Neural progenitor cell (in vitro differentiated cells): ENCODE data around the gene CLDN18. TPM values are rescaled to one million over a fixed set of nuclear protein-coding genes. Genes with fewer than 3 reads are reported as not detected.

Experiments
- DNase-seq: peaks from one replicate; pipeline ENCODE4 v3.0.0-alpha.2; 2016; ENCODE audit warnings: low spot score
- H2AFZ ChIP-seq: fragments of 200-600 bp; sonication (generic); replicated peaks from 2 replicates; pipeline ENCODE4 v1.6.1; 2016; ENCODE audit warnings: antibody characterized with exemption
- H3F3A ChIP-seq: fragments of 200-600 bp; sonication (generic); 2 replicates; pipeline ENCODE4 v1.6.1; 2016; ENCODE audit warnings: antibody characterized with exemption, low read depth
- H3K27ac ChIP-seq: fragments of 200-600 bp; sonication (generic); 2 replicates; pipeline ENCODE4 v1.5.1; 2016; ENCODE audit warnings: mild to moderate bottlenecking
- H3K27me3 ChIP-seq: fragments of 200-600 bp; sonication (generic); 2 replicates; pipeline ENCODE4 v1.6.1; 2016; ENCODE audit warnings: mild to moderate bottlenecking, moderate library complexity
- H3K36me3 ChIP-seq: fragments of 200-600 bp; sonication (generic); 2 replicates; pipeline ENCODE4 v1.5.1; 2016
- H3K4me1 ChIP-seq: fragments of 200-600 bp; sonication (generic); 2 replicates; pipeline ENCODE4 v1.6.1; 2016; ENCODE audit warnings: mixed run types
- H3K4me2 ChIP-seq: fragments of 200-600 bp; sonication (generic); 2 replicates; pipeline ENCODE4 v1.6.1; 2016
- H3K4me3 ChIP-seq: fragments of 200-600 bp; sonication (generic); 2 replicates; pipeline ENCODE4 v1.5.1; 2016
- H3K79me2 ChIP-seq: fragments of 200-600 bp; sonication (generic); 2 replicates; pipeline ENCODE4 v1.6.1; 2016; ENCODE audit warnings: low read depth
- H3K9ac ChIP-seq: fragments of 200-600 bp; sonication (generic); 2 replicates; pipeline ENCODE4 v1.6.1; 2016
- H3K9me3 ChIP-seq: fragments of 200-600 bp; sonication (generic); 2 replicates; pipeline ENCODE4 v1.5.1; 2016; ENCODE audit warnings: low read depth
- H4K20me1 ChIP-seq: fragments of 200-600 bp; sonication (generic); 2 replicates; pipeline ENCODE4 v1.6.1; 2016; ENCODE audit warnings: low read depth
- H3K27ac Mint-ChIP-seq: 3 replicates; pipeline ENCODE4 v1.8.0; 2021; ENCODE audit warnings: mixed read lengths
- H3K27me3 Mint-ChIP-seq: 2 replicates; pipeline ENCODE4 v1.8.0; 2022; ENCODE audit warnings: low read depth, mild to moderate bottlenecking, inconsistent platforms, moderate library complexity, mixed read lengths; ENCODE audit not compliant: insufficient read depth
- H3K36me3 Mint-ChIP-seq: 3 replicates; pipeline ENCODE4 v1.8.0; 2021; ENCODE audit warnings: mixed read lengths
- H3K4me1 Mint-ChIP-seq: 3 replicates; pipeline ENCODE4 v1.8.0; 2021; ENCODE audit warnings: mixed read lengths
- H3K4me3 Mint-ChIP-seq: 3 replicates; pipeline ENCODE4 v1.8.0; 2021; ENCODE audit warnings: mild to moderate bottlenecking, moderate library complexity, mixed read lengths
- H3K9me3 Mint-ChIP-seq: 3 replicates; pipeline ENCODE4 v1.8.0; 2020; ENCODE audit warnings: mixed read lengths
- CTCF ChIP-seq: fragments of 200-600 bp; sonication (generic); IDR thresholded peaks from 2 replicates; pipeline ENCODE4 v1.5.1; 2017; ENCODE audit warnings: antibody characterized with exemption, mild to moderate bottlenecking
- EZH2 ChIP-seq: fragments of 200-600 bp; sonication (generic); IDR thresholded peaks from 2 replicates; pipeline ENCODE4 v1.6.1; 2017; ENCODE audit warnings: antibody characterized with exemption, mild to moderate bottlenecking, moderate library complexity
- EZH2phosphoT487 ChIP-seq: fragments of 200-600 bp; sonication (generic); IDR thresholded peaks from 2 replicates; pipeline ENCODE4 v1.6.1; 2017; ENCODE audit warnings: antibody characterized with exemption
- total RNA-seq: library from RNA; depleted of rRNA; stranded (reverse); fragments of >200 nt; gene quantifications from 2 replicates; pipeline ENCODE4 v1.2.3, GENCODE V29; 2015; ENCODE audit warnings: low replicate concordance

CLDN18 gene
- total RNA-seq, 1 donor from 2014 or later, result not detected

- TF ChIP-seq EZH2 (no peak), CTCF (no peak), EZH2phosphoT487 (no peak)
- Histone ChIP-seq H3K4me2 (no peak overlapping the region), H3K27me3 (no peaks in the 10 kb centered on the region)
Measured at GRCh38 chr3:138062037-138062436, 52.1 kb downstream of the CLDN18 start.

GRCh38 chr3:138062626-138063025 lies 52.7 kb downstream of the CLDN18 start:
- DNase-seq, result no peak
- no peak overlapping the region for H3K4me2 ChIP-seq
- H3K9ac ChIP-seq, result no peak overlapping the region
- no peak overlapping the region for H3K4me3 ChIP-seq
- Mint-ChIP-seq H3K36me3 (peaks cover 34% of the 10 kb centered on the region), H3K9me3 (no peaks in the 10 kb centered on the region), H3K27me3 (no peaks in the 10 kb centered on the region), H3K27ac (no peak overlapping the region), H3K4me1 (no peaks in the 10 kb centered on the region), H3K4me3 (no peak overlapping the region)
- no peaks in the 10 kb centered on the region for H3K36me3 ChIP-seq
- no peaks in the 10 kb centered on the region for H3K79me2 ChIP-seq
- TF ChIP-seq EZH2phosphoT487, result no peak
- TF ChIP-seq CTCF, result no peak
- no peak for TF ChIP-seq EZH2
- no peak overlapping the region for H3K27ac ChIP-seq
- no peaks in the 10 kb centered on the region for H3K27me3 ChIP-seq
- H3F3A ChIP-seq, result no peaks in the 10 kb centered on the region
- H2AFZ ChIP-seq, result no peak overlapping the region
- H3K9me3 ChIP-seq, result no peaks in the 10 kb centered on the region
- H4K20me1 ChIP-seq, result no peaks in the 10 kb centered on the region
- H3K4me1 ChIP-seq, result no peaks in the 10 kb centered on the region

More at GRCh38 chr3:138062037-138062436, 52.1 kb downstream of the CLDN18 start:
- peaks cover 33% of the 10 kb centered on the region for H3K36me3 Mint-ChIP-seq
- H3K27ac ChIP-seq, result no peak overlapping the region
- no peak overlapping the region for H2AFZ ChIP-seq
- DNase-seq, result no peak
- H3K4me1 Mint-ChIP-seq, result no peaks in the 10 kb centered on the region
- no peaks in the 10 kb centered on the region for H3K27me3 Mint-ChIP-seq
- H3F3A ChIP-seq, result no peaks in the 10 kb centered on the region
- H3K4me3 ChIP-seq, result no peak overlapping the region
- H3K4me1 ChIP-seq, result no peaks in the 10 kb centered on the region
- H3K36me3 ChIP-seq, result no peaks in the 10 kb centered on the region
- no peak overlapping the region for H3K9ac ChIP-seq
- H3K4me3 Mint-ChIP-seq, result no peak overlapping the region
- no peaks in the 10 kb centered on the region for H3K9me3 Mint-ChIP-seq
- no peaks in the 10 kb centered on the region for H4K20me1 ChIP-seq
- H3K79me2 ChIP-seq, result no peaks in the 10 kb centered on the region
- no peaks in the 10 kb centered on the region for H3K9me3 ChIP-seq
- H3K27ac Mint-ChIP-seq, result no peak overlapping the region

DNA sequence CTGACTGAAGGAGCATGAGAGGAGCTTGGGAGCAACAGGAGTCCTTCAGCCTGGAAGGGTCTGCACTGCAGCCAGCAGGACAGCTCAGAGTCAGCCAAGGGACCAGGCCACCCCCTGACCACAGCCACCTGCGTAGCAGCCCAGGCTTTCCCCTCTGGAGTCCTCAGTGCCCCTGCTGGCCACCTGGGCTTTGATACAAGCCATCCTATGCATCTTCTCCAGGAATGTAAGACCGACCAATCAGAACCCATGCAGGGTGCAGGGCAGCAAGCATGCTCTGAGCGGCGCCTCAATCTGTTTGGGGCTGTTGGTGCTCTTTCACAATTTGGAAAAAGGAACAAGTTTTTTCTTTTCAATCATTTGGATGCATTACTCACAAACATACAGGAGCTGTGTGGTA lies 53.5 kb downstream of the CLDN18 start:
- H2AFZ ChIP-seq, result no peak overlapping the region
- no peaks in the 10 kb centered on the region for H3F3A ChIP-seq
- no peak for DNase-seq
- H3K79me2 ChIP-seq, result no peaks in the 10 kb centered on the region
- Mint-ChIP-seq H3K27me3 (no peaks in the 10 kb centered on the region), H3K9me3 (no peaks in the 10 kb centered on the region), H3K4me1 (no peaks in the 10 kb centered on the region), H3K4me3 (no peak overlapping the region), H3K36me3 (peaks cover 34% of the 10 kb centered on the region), H3K27ac (no peak overlapping the region)
- no peak overlapping the region for H3K27ac ChIP-seq
- H3K4me3 ChIP-seq, result no peak overlapping the region
- no peaks in the 10 kb centered on the region for H3K27me3 ChIP-seq
- no peaks in the 10 kb centered on the region for H3K4me1 ChIP-seq
- H3K9me3 ChIP-seq, result no peaks in the 10 kb centered on the region
- no peaks in the 10 kb centered on the region for H4K20me1 ChIP-seq
- H3K36me3 ChIP-seq, result no peaks in the 10 kb centered on the region
- no peak overlapping the region for H3K4me2 ChIP-seq
- TF ChIP-seq CTCF (no peak), EZH2phosphoT487 (no peak), EZH2 (no peak)
- no peak overlapping the region for H3K9ac ChIP-seq
